ENCODE measurements around the gene APP.
"Not testable (repeated sequence)": the region's sequence is repeated elsewhere in the genome, so short reads cannot be mapped to it uniquely, and the experiment has no call there.

APP gene

GRCh38 chr21:26060335-26061115 is 110.0 kb downstream of the APP start:
- DNase-seq = no peak

DNA sequence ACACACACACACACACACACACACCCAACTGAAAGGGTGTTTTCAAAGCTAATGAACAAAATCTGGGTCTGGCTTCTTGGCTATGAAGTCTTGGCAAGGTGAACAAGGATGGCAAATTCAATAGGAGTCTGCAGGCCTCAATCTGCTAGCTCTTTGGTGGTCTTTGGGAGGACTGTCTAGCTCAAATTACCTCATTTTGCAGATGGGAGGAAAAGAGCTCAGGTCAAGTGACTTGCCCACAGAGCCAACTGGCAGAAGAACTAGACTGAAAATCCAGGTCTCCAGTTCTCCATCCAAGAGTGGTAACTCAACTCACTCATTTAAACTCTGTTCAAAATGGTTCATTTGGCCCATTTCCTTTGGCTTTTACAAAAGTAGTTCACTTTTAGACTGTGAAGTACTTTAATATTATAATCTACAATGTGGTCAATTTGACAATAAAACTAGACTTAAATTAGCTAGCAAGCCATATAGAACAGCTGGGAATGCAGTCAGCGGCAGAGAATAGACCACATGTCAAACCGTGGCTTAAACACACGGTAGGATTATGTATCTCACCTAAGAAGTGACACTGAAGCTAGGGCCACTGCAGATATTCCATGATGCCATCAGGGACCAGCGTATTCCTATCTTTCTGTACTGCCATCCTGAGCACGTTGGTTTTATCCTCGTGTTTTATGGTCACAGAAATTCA is 112.9 kb downstream of the APP start:
- DNase-seq = no peak

GRCh38 chr21:26055841-26056264 is 114.7 kb downstream of the APP start:
- no peak for DNase-seq

DNA sequence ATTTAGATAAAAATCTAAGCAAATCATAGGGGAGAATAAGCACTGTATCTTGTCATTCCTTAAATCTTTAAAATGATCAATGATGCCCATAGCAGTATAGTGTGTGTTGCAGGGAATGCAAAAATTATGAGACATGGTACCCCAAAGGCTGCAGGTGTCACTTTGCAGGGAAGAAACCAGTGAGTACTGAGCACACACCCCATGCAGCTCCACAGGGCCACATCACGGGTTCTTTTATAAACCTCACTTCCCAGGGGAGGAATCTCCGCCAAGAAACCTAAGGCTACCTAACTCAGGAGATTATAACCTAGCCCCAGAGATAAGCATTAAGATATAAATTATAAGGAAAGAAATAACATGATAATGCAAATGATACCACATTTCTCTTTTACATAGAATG is 115.6 kb downstream of the APP start:
- DNase-seq = no peak

DNA sequence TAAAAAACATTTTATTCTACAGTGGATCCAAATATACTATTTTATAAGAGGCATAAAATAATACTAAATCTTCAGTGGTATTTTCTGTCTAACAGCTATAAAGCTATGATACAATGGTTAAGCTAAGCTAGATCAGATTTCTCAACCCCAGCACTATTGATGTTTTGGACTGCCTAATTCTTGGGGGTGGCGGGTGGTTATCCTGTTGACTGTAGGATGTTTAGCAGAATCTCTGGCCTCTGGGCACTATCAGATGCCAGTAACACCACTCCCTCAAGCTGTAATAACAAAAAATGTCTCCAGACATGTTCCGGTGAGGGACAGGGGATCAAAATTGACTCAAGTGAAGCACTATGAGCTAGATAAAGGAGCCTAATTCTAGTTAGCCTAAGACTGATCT is 118.5 kb downstream of the APP start:
- no peak for DNase-seq

GRCh38 chr21:26050857-26051256 is 119.7 kb downstream of the APP start:
- DNase-seq = no peak

DNA sequence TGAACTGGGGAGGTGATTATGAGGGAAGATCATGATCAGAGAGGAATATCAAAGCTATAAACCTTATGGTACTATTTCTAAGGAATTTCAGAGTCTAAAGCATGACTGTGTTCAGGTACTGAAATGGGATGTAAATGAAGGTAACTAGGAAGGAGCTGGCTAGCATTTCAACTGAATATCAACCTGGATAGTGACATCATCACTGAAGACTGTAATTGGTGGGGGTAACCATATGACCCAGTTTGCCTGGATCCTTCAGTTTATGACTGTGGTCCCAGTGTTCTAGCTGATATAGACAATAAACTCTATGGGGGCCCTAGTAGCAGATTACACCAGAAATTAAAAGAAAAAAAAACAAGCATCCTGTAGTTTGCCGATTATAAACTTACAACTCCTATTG is 120.8 kb downstream of the APP start:
- no peak for DNase-seq

- DNase-seq = no peak
These were observed 123.1 kb downstream of the APP start for GRCh38 chr21:26047279-26047967.

DNA sequence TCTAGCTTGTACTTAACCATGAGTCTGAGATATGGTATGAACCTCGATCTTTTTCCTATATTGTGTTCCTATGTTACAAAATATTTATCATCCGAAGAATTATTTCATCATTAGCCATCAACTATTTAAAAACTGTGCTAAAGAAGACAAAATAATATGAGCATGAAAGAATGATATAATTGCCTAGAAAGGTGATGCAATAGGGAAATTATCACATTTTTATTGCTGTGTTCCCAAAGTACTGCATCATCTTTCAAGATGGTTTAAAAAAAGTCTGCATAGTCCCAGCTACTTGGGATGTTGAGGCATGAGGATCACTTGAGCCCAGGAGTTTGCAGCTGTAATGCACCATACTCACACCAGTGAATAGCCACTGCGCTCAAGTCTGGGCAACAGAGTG is 126.7 kb downstream of the APP start:
- DNase-seq = no peak

DNA sequence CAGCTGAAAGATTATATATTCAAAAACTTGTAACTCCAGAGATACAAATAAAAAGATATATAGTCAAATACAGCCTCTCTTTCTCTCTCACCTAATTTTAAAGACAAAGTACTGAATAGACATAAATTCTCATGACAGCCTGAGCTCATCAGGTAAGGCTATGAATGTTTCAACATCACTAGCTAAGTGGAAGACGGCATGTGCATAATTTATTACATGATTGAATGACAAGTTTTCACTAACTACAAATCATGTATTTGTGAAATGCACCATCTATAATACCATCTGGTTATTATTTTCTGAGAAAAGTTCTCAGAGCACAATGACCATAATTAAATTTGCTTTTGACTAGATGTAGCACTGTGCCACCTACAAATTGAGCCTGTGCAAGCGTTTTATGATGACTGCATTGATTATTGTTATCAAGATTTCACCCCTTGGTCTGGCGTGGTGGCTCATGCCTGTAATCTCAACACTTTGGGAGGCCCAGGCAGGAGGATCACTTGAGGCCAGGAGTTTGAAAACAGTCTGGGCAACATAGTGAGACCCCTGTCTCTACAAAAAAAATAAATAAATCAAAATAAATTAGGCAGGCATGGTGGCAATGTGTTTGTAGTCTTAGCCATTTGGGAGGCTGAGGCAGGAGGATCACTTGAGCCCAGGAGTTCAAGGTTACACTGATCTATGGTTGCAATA is 128.2 kb downstream of the APP start:
- no peak for DNase-seq

DNA sequence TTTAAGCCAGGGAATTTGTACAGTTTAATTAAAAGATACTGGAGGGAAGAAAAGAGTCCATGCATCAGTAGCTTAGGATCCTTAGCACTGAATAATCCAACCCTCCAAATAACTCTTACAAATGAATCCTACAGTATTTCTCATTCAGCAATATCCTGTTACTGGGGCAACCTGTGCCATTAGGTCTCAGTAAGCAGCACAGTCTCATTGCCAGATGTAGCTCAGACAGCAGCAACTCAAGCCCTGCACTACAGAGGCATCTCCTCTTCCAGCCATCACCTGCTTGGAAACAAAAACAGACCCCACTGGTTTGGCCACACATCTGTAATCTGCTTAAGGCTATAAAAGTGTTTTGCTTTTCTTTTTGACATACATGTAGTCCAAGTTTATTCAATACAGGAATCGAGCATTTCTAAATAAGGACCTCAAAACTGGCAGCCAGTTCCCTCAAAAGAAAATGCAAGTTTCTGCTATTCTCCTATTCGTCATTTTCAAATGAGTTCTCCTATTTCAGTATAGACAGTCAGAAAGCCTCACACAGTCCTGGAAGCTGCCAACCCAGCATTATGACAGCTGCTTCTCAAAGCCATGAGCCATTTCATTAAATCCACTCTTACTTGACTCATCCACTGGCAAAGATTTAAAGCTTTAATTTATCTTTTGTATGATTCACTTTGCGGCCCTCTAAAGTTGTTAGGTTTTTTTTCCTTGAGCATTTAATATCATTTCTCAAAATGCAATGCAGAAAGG is 129.0 kb downstream of the APP start:
- no peak for DNase-seq

- DNase-seq = no peak
These were observed 133.7 kb downstream of the APP start for GRCh38 chr21:26036916-26037315.

DNA sequence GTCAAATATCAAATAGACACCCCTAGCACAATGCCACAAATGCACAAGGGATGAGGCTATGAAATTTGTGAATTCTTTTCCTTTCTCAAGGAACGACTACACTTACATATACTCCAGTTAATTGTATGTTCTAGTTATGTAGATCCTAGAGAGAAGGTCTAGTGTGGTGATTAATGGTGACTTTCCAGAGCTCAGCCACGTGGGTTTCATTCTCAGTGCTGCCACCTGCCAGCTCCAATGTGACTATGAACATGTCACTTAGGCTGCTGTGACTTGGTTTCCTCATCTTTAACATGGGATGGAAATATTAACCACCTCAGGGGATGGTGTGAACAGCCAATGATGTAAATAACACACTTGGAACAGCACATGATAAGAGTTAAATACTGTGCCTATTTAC is 138.3 kb downstream of the APP start:
- no peak for DNase-seq

DNA sequence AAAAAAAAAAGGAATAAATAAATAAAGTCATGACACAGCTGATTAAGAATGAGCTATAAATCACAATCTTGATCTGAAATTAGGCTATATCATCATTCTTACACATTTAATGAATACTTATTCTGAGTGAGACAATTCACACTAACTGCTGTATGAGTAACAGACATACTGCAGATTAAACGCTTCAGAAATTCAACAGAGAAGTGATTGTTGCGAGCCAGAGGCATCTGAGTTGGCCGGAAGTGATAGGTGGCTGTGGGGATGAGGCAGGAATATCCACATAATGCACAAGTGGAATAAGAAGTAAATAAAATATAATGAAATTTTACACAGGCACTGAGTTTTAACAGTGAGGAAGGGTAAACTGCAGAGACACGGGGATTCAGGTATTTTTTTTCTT is 142.4 kb downstream of the APP start:
- DNase-seq = no peak

GRCh38 chr21:26027696-26028095 is 142.9 kb downstream of the APP start:
- no peak for DNase-seq

DNA sequence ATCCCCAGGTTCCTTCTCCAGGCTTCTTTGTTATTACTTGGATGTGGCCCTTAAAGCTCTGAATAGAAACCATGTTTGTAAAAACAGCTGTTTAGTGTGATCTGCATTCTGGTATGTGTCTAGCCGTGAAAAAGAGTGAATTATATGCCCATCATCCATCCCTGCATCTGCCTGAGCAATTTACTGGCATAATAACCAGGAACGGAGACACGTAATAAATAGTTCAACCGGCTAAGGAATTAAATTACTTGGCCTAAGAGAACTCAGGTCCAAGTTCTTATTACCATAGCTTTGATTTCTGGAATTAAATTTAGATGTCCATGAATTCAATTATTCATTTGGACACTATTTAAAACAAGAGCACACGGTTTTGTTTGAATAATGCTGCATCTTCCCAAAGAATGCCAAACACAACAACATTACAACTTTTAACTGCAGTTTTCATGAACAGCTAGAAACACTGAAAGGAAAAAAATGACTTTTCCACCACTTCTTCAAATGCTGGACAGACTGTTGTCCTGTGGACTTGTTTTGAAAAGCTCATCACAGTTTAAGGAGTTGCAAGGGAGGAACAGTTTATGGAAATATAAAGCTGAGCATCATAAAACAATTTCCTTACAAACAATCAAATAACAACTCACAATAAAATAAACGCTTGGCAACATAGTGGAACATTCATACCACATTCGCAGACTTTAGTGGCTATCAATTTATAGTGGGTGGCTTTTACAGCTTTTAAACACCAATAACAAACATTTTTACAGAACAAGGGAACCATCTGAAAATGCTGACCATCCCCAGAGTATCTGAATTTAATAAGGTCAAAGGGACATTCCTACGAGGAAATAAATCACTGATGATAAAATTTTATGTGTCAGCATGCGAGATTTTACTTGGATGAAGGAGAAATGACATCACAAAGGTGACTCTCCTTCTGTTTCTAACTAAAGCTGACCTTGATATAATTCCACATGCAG is 144.7 kb downstream of the APP start:
- no peak for DNase-seq

- not testable (repeated sequence) for DNase-seq
These were observed 147.2 kb downstream of the APP start for GRCh38 chr21:26023406-26023805.

- DNase-seq = not testable (repeated sequence)
These were observed 147.8 kb downstream of the APP start for GRCh38 chr21:26022598-26023337.

- DNase-seq = no peak
These were observed 150.1 kb downstream of the APP start for GRCh38 chr21:26020510-26020909.

DNA sequence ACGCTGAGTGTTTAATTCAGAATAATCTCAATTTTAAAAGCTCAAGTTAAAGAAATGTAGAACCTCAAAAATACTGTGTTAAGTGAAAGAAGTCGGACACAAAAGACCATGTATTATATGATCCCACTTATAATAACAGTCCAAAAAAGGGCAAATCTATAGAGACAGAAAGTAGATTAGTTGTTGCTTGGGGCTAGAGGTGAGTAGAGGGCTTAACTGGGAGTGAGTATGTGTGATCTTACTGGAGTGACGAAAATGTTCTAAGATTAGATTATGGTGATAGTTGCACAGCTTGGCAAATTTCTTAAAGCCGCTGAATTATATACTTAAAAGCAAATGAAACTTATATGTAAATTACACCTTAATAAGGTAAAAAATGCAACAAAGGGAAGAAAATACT is 150.5 kb downstream of the APP start:
- DNase-seq = no peak

GRCh38 chr21:26019236-26019635 is 151.3 kb downstream of the APP start:
- no peak for DNase-seq

Measured in central memory CD4-positive, alpha-beta T cell (primary cell).